Measurements from ENCODE around the gene HSPH1. TPM values are rescaled to one million over a fixed set of nuclear protein-coding genes. Genes with fewer than 3 reads are reported as not detected.

Gene HSPH1
- polyA plus RNA-seq, 1 donor (not counting 4 experiments of a cell fraction or from before 2014, with no cell fraction given): 111 TPM

DNA sequence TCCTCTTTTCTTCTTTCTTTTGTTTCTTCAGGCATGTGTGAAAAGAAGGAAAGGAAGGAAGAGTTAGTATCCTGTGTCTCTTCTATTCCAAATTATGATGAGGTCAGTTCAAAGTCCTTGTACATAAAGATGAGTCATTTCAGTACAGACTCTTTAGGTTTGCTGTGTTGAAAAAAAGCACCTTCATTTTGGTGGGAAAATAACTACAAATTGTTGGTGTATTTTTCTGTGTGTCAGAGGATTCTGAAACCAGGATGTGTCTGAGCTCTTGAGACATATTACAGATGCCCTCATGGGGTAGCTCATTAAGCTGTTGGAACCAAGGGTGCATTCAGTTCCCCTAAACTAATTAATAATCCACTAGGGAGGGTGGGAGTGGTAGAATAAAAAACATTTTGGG, 5.8 kb upstream of the HSPH1 start:
- H3K4me1 ChIP-seq (ENCODE audit: control insufficient read depth, extremely low read depth, insufficient read depth, low read length): peaks cover 17% of the 10 kb centered on the region
- H3K9me3 ChIP-seq (ENCODE audit: control insufficient read depth, low read depth, low read length): no peaks in the 10 kb centered on the region
- no peaks in the 10 kb centered on the region for H4K20me1 ChIP-seq (ENCODE audit: control insufficient read depth, extremely low read depth, insufficient read depth, low read length)
- no peaks in the 10 kb centered on the region for H3K9me1 ChIP-seq (ENCODE audit: control insufficient read depth, extremely low read depth, insufficient read depth, low read length)
- no peak for DNase-seq (ENCODE audit: low read depth, low spot score)
- no peaks in the 10 kb centered on the region for H3K27me3 ChIP-seq (ENCODE audit: control insufficient read depth, extremely low read depth, insufficient read depth, low read length)
- H3K4me3 ChIP-seq (ENCODE audit: control insufficient read depth in 2 of 3, extremely low read depth in 1 of 3, insufficient read depth in 2 of 3, low read depth in 1 of 3, low read length in 3 of 3): no peak overlapping the region
- no peaks in the 10 kb centered on the region for H3K36me3 ChIP-seq (ENCODE audit: control insufficient read depth in 2 of 2, extremely low read depth in 1 of 2, insufficient read depth in 2 of 2, low read length in 2 of 2)
- H3K79me2 ChIP-seq (ENCODE audit: control insufficient read depth, insufficient read depth, low read length): no peaks in the 10 kb centered on the region
- H2AFZ ChIP-seq (ENCODE audit: control insufficient read depth, low read length): no peak overlapping the region
- H3K27ac ChIP-seq (ENCODE audit: control insufficient read depth, insufficient read depth, low read length): no peak overlapping the region
- dilution Hi-C loops (cut with MboI; ENCODE audit: extremely low pct_ligation_motif_present, low sequenced_read_pairs): no loop called here
- H3K4me2 ChIP-seq (ENCODE audit: control insufficient read depth, extremely low read depth, insufficient read depth, low read depth, low read length): no peak overlapping the region
- no peak overlapping the region for H3K9ac ChIP-seq (ENCODE audit: control insufficient read depth, extremely low read depth, insufficient read depth, low read length)
- no peak for TF ChIP-seq EZH2 (IDR thresholded peaks at IDR 0.05; ENCODE audit: low read length)
- TF ChIP-seq, protein P1, sequence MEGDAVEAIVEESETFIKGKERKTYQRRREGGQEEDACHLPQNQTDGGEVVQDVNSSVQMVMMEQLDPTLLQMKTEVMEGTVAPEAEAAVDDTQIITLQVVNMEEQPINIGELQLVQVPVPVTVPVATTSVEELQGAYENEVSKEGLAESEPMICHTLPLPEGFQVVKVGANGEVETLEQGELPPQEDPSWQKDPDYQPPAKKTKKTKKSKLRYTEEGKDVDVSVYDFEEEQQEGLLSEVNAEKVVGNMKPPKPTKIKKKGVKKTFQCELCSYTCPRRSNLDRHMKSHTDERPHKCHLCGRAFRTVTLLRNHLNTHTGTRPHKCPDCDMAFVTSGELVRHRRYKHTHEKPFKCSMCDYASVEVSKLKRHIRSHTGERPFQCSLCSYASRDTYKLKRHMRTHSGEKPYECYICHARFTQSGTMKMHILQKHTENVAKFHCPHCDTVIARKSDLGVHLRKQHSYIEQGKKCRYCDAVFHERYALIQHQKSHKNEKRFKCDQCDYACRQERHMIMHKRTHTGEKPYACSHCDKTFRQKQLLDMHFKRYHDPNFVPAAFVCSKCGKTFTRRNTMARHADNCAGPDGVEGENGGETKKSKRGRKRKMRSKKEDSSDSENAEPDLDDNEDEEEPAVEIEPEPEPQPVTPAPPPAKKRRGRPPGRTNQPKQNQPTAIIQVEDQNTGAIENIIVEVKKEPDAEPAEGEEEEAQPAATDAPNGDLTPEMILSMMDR (optimal IDR thresholded peaks at IDR 0.05 in 1 of 3, IDR thresholded peaks at IDR 0.05 in 1 of 3, conservative IDR thresholded peaks at IDR 0.05 in 1 of 3; ENCODE audit: extremely low read depth in 1 of 3, insufficient read depth in 2 of 3, low read length in 3 of 3): no peak
- no peak for FAIRE-seq

DNA sequence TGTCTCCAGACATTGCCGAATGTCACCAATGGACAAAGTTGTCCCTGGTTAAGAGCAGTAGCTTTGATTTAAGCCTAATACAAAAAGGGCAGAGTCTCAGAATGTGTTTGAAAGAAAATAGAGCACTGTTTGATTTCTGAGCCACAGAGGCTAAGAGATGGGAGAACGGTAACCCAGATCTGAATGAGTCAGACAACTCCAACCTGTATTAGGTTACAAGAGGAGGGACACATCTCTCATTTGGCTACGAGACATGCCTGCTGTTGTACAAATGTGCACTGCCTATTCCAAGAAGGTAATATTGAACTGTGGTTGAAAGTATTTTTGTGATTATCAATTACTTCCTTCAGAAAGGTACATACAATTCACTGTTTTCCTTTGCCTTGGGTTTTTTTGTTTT, 4.9 kb upstream of the HSPH1 start:
- TF ChIP-seq, protein P1 (optimal IDR thresholded peaks at IDR 0.05 in 1 of 3, IDR thresholded peaks at IDR 0.05 in 1 of 3, conservative IDR thresholded peaks at IDR 0.05 in 1 of 3; ENCODE audit: extremely low read depth in 1 of 3, insufficient read depth in 2 of 3, low read length in 3 of 3): no peak
- TF ChIP-seq EZH2 (IDR thresholded peaks at IDR 0.05; ENCODE audit: low read length): no peak
- Histone ChIP-seq H3K9ac (ENCODE audit: control insufficient read depth, extremely low read depth, insufficient read depth, low read length) (no peak overlapping the region), H4K20me1 (ENCODE audit: control insufficient read depth, extremely low read depth, insufficient read depth, low read length) (no peaks in the 10 kb centered on the region), H3K9me1 (ENCODE audit: control insufficient read depth, extremely low read depth, insufficient read depth, low read length) (no peaks in the 10 kb centered on the region), H3K4me2 (ENCODE audit: control insufficient read depth, extremely low read depth, insufficient read depth, low read depth, low read length) (no peak overlapping the region), H3K27me3 (ENCODE audit: control insufficient read depth, extremely low read depth, insufficient read depth, low read length) (no peaks in the 10 kb centered on the region), H3K4me1 (ENCODE audit: control insufficient read depth, extremely low read depth, insufficient read depth, low read length) (peaks cover 11% of the 10 kb centered on the region), H3K79me2 (ENCODE audit: control insufficient read depth, insufficient read depth, low read length) (peaks cover under 1% of the 10 kb centered on the region), H3K9me3 (ENCODE audit: control insufficient read depth, low read depth, low read length) (no peaks in the 10 kb centered on the region), H3K27ac (ENCODE audit: control insufficient read depth, insufficient read depth, low read length) (no peak overlapping the region), H2AFZ (ENCODE audit: control insufficient read depth, low read length) (no peak overlapping the region), H3K36me3 (ENCODE audit: control insufficient read depth in 2 of 2, extremely low read depth in 1 of 2, insufficient read depth in 2 of 2, low read length in 2 of 2) (no peaks in the 10 kb centered on the region), H3K4me3 (ENCODE audit: control insufficient read depth in 2 of 3, extremely low read depth in 1 of 3, insufficient read depth in 2 of 3, low read depth in 1 of 3, low read length in 3 of 3) (no peak overlapping the region)
- DNase-seq (ENCODE audit: low read depth, low spot score): no peak
- dilution Hi-C loops (cut with MboI; ENCODE audit: extremely low pct_ligation_motif_present, low sequenced_read_pairs): no loop called here
- FAIRE-seq: no peak
